Measurements from ENCODE around the gene AMOTL1.
A peak's percentile ranks its signal among the peaks of the same experiment; 100 is the strongest.

Gene AMOTL1

DNA sequence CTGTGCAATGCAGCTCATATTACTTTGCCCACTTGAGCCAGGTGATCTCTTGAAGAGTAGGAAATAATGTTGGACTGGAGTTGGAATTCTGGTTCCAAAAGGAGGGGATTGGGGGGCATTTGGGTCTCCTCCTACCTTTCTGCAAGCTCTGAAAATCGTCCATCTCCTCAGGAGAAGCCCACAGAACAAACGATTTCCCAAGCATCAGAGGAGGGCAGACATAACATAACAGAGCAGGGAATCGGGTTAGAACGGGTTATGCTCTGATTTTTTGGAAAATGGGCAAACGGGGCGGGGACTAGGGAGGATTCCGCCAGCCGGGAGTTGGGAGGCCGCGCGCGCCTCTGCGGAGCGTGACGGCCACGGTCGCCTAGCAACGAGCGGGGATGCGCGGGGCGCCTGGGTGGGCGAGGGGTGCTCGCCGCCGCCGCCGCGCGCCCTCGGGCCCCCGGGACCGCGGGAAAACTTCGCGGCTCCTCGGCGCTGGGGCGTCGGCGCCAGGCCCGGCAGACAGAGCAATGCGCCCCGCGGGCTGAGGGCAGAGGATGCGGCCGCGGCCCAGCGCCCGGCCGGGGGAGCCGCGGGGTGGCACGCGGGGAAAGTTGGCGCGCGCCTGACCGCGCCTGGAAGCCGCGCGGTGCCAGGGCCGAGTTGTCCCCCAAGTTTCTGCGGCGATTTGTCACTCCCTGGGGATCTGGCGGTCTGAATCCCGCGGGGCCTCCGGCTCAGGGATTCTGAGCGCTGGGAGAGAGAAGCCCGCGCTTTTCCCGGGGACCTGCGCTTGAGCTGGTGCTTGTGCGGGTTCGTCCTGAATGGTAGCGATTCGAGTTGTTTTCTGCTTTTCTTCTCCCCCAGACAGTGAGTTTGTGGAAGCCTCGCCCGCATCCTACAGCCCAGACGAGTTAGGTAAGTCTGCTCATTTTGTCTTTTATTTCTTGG, 27.8 kb upstream of the AMOTL1 start:
- ChIA-PET POLR2A (interaction anchor here (1.0 to 2.9 kb wide), 4 partner anchors 24 to 44 kb away, joined by 3 to 9 read pairs (median 6); partner anchors contain the start of gene AMOTL1), CTCF (interaction anchor here (0.6 to 2.0 kb wide), 8 partner anchors 9 to 611 kb away, joined by 3 to 9 read pairs (median 4); no protein-coding TSS in a partner anchor)
- TF ChIP-seq ZNF384 (IDR thresholded peaks at IDR 0.05) = no peak
- no peak for TF ChIP-seq CTBP1 (IDR thresholded peaks at IDR 0.05; ENCODE audit: borderline replicate concordance)
- no peak for TF ChIP-seq BHLHE40 (IDR thresholded peaks at IDR 0.05; ENCODE audit: borderline replicate concordance)
- TF ChIP-seq FOXA1 (IDR thresholded peaks at IDR 0.05) = no peak
- peak; percentile 26 for DNase-seq (ENCODE audit: extremely low spot score)

DNA sequence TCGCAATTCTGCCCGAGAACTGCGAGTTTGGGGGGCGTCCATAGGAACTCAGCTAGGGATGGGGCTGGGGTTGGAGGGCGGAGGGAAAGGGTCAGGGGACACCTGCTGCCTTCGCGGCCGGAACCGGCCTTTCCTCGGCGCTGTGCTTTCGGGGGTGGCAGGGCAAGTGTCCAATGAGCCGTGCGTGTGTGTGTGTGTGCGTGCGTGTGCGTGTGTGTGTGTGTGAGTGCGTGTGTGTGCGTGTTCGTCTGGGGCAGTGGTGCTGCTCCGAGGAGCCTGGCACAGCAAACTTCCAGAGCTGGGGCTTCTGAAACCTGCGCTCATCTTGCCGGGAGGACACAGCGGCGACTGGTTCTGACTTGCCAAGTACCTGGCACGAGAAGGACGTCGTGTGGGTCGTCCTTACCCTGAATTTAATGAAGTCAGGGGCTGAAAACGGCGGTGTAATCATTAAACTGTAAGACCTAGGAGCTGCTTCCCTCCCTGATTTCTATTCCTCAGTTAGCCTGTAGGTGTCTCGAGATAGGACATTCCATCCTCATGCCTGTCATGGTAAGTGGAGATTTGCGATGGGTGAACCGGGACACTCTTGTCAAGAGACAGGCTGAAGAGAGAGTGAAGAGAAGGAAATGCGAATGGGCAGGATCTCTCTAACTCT, 27.0 kb upstream of the AMOTL1 start:
- ChIA-PET CTCF (interaction anchor here (0.6 to 2.0 kb wide), 9 partner anchors 8 to 612 kb away, joined by 3 to 9 read pairs (median 4); no protein-coding TSS in a partner anchor), POLR2A (interaction anchor here (0.6 to 2.9 kb wide), 5 partner anchors 24 to 328 kb away, joined by 3 to 9 read pairs (median 6); partner anchors contain the start of gene AMOTL1)
- DNase-seq (ENCODE audit: extremely low spot score) = peak; percentile 66
- no peak for TF ChIP-seq FOXK2 (IDR thresholded peaks at IDR 0.05)
- TF ChIP-seq, protein P1, sequence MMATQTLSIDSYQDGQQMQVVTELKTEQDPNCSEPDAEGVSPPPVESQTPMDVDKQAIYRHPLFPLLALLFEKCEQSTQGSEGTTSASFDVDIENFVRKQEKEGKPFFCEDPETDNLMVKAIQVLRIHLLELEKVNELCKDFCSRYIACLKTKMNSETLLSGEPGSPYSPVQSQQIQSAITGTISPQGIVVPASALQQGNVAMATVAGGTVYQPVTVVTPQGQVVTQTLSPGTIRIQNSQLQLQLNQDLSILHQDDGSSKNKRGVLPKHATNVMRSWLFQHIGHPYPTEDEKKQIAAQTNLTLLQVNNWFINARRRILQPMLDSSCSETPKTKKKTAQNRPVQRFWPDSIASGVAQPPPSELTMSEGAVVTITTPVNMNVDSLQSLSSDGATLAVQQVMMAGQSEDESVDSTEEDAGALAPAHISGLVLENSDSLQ (IDR thresholded peaks at IDR 0.05) = peak; percentile 84
- peak; percentile 62 for TF ChIP-seq L3MBTL2 (conservative IDR thresholded peaks at IDR 0.05)
- TF ChIP-seq FOXM1 (IDR thresholded peaks at IDR 0.05; ENCODE audit: borderline replicate concordance) = no peak
- no peak for TF ChIP-seq SUZ12 (IDR thresholded peaks at IDR 0.05)

DNA sequence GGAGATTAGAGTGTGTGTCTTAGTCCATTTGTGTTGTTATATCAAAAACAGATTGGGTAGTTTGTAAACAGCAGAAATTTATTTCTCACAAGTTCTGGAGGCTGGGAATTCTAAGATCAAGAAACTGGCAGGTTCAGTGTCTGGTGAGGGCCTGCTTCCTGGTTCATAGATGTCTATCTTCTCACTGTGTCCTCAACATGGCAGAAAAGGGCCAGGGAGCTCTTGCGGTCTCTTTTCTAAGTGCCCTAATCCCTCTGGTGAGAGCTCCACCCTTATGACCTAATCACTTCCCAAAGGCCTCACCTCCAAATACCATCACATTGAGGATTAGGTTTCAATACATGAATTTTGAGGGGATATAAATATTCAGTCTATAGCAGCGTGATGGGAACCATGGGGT, 25.5 kb upstream of the AMOTL1 start:
- ChIA-PET CTCF (interaction anchor here (1.6 to 2.0 kb wide), 3 partner anchors 11 to 25 kb away, joined by 3 to 7 read pairs (median 6); no protein-coding TSS in a partner anchor), POLR2A (no interaction called here)
- TF ChIP-seq LEF1 (IDR thresholded peaks at IDR 0.05; ENCODE audit: borderline replicate concordance) = no peak
- no peak for TF ChIP-seq ZNF384 (IDR thresholded peaks at IDR 0.05)
- TF ChIP-seq L3MBTL2 (conservative IDR thresholded peaks at IDR 0.05) = no peak
- TF ChIP-seq SUZ12 (IDR thresholded peaks at IDR 0.05) = no peak
- no peak for TF ChIP-seq FOXM1 (IDR thresholded peaks at IDR 0.05; ENCODE audit: borderline replicate concordance)
- no peak for TF ChIP-seq NFRKB (IDR thresholded peaks at IDR 0.05)
- no peak for TF ChIP-seq CTBP1 (IDR thresholded peaks at IDR 0.05; ENCODE audit: borderline replicate concordance)
- no peak for TF ChIP-seq FOXK2 (IDR thresholded peaks at IDR 0.05)
- no peak for TF ChIP-seq FOXA1 (IDR thresholded peaks at IDR 0.05)
- TF ChIP-seq BHLHE40 (IDR thresholded peaks at IDR 0.05; ENCODE audit: borderline replicate concordance) = no peak
- TF ChIP-seq, protein P1 (IDR thresholded peaks at IDR 0.05) = no peak
- TF ChIP-seq SP1 (IDR thresholded peaks at IDR 0.05) = no peak
- no peak for TF ChIP-seq ARNT (IDR thresholded peaks at IDR 0.05)
- no peak for TF ChIP-seq HDGF (IDR thresholded peaks at IDR 0.05; ENCODE audit: borderline replicate concordance)
- no peak for TF ChIP-seq ELF4 (IDR thresholded peaks at IDR 0.05)
- no peak for TF ChIP-seq TARDBP (IDR thresholded peaks at IDR 0.05)
- DNase-seq (ENCODE audit: extremely low spot score) = no peak

DNA sequence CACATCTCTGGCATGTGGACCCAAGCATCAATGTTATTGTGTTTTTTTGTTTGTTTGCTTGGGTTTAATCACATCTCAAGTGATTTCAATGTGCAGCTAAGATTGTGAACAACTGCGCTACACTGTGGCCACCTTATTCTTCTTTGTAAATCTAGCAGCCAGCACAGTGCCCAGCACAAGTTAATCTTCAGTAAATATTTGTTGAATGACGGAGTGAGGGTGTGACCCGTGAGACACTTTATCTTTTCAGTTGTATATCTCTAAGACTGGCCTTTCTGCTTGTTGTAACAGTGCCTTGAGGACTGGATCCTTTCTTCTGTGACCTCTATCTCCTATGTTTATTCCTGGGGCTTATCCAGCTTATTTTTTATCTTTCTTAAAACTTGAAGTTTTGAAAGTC, 21.4 kb upstream of the AMOTL1 start:
- DNase-seq (ENCODE audit: extremely low spot score) = no peak
- CTCF ChIA-PET = interaction anchor here (0.7 kb wide), 1 partner anchor 129 kb away, joined by 3 read pairs; no protein-coding TSS in a partner anchor
- TF ChIP-seq HDGF (IDR thresholded peaks at IDR 0.05; ENCODE audit: borderline replicate concordance) (no peak), ZNF384 (IDR thresholded peaks at IDR 0.05) (no peak)
- POLR2A ChIA-PET = interaction anchor here (1.0 kb wide), 1 partner anchor 27 kb away, joined by 3 read pairs; no protein-coding TSS in a partner anchor

DNA sequence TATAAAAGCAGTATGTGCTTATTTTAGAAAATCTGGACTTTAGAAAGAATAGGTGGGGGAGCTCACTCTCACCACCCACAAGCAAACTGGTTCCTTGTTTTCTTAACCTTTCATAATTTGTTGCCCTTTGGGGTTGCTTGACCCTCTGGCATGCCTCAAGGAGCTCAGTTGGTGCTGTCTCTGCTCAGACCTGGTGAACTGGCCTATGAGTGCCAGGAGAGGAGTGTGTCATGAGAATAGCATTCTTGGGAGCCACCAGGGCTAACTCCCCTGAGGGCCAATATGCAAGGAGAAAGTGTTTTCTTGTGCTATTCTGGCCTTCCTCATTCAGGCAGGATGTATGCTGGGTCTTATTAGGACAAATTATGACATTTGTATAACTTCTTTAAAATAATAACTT, 21.0 kb upstream of the AMOTL1 start:
- ChIA-PET CTCF (interaction anchor here (0.7 kb wide), 1 partner anchor 129 kb away, joined by 3 read pairs; no protein-coding TSS in a partner anchor), POLR2A (interaction anchor here (1.0 kb wide), 1 partner anchor 26 kb away, joined by 3 read pairs; no protein-coding TSS in a partner anchor)
- TF ChIP-seq LEF1 (IDR thresholded peaks at IDR 0.05; ENCODE audit: borderline replicate concordance) = no peak
- no peak for TF ChIP-seq L3MBTL2 (conservative IDR thresholded peaks at IDR 0.05)
- no peak for TF ChIP-seq FOXK2 (IDR thresholded peaks at IDR 0.05)
- no peak for TF ChIP-seq SP1 (IDR thresholded peaks at IDR 0.05)
- TF ChIP-seq TARDBP (IDR thresholded peaks at IDR 0.05) = no peak
- TF ChIP-seq, protein P1 (IDR thresholded peaks at IDR 0.05) = no peak
- TF ChIP-seq CTBP1 (IDR thresholded peaks at IDR 0.05; ENCODE audit: borderline replicate concordance) = no peak
- TF ChIP-seq BHLHE40 (IDR thresholded peaks at IDR 0.05; ENCODE audit: borderline replicate concordance) = no peak
- no peak for TF ChIP-seq FOXM1 (IDR thresholded peaks at IDR 0.05; ENCODE audit: borderline replicate concordance)
- no peak for TF ChIP-seq FOXA1 (IDR thresholded peaks at IDR 0.05)
- TF ChIP-seq HDGF (IDR thresholded peaks at IDR 0.05; ENCODE audit: borderline replicate concordance) = no peak
- TF ChIP-seq SUZ12 (IDR thresholded peaks at IDR 0.05) = no peak
- no peak for TF ChIP-seq ARNT (IDR thresholded peaks at IDR 0.05)
- TF ChIP-seq ZNF384 (IDR thresholded peaks at IDR 0.05) = no peak
- no peak for TF ChIP-seq NFRKB (IDR thresholded peaks at IDR 0.05)
- no peak for TF ChIP-seq ELF4 (IDR thresholded peaks at IDR 0.05)
- no peak for DNase-seq (ENCODE audit: extremely low spot score)
